ENCODE data around the gene CPN2.

GRCh38 chr3:194340757-194341400 lies 10.2 kb downstream of the CPN2 start:
- TF ChIP-seq, protein P1, sequence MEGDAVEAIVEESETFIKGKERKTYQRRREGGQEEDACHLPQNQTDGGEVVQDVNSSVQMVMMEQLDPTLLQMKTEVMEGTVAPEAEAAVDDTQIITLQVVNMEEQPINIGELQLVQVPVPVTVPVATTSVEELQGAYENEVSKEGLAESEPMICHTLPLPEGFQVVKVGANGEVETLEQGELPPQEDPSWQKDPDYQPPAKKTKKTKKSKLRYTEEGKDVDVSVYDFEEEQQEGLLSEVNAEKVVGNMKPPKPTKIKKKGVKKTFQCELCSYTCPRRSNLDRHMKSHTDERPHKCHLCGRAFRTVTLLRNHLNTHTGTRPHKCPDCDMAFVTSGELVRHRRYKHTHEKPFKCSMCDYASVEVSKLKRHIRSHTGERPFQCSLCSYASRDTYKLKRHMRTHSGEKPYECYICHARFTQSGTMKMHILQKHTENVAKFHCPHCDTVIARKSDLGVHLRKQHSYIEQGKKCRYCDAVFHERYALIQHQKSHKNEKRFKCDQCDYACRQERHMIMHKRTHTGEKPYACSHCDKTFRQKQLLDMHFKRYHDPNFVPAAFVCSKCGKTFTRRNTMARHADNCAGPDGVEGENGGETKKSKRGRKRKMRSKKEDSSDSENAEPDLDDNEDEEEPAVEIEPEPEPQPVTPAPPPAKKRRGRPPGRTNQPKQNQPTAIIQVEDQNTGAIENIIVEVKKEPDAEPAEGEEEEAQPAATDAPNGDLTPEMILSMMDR (IDR thresholded peaks at IDR 0.05; ENCODE audit: control extremely low read depth in 1 of 3, insufficient read depth in 1 of 3, low read depth in 1 of 3, low read length in 3 of 3) = no peak
- TF ChIP-seq POLR2A (IDR thresholded peaks at IDR 0.05; ENCODE audit: control extremely low read depth in 1 of 2, low read depth in 2 of 2, low read length in 2 of 2) = no peak
- TF ChIP-seq TCF12 (IDR thresholded peaks at IDR 0.05; ENCODE audit: low read depth, low read length) = no peak
- no peak for TF ChIP-seq SRF (IDR thresholded peaks at IDR 0.05; ENCODE audit: low read depth, low read length)
- no peak for TF ChIP-seq KDM5A (IDR thresholded peaks at IDR 0.05; ENCODE audit: low read length)
- TF ChIP-seq KDM1A (IDR thresholded peaks at IDR 0.05; ENCODE audit: borderline replicate concordance, low read length) = no peak
- TF ChIP-seq EZH2 (IDR thresholded peaks at IDR 0.05; ENCODE audit: low read depth, low read length, severe bottlenecking) = no peak
- no peak for TF ChIP-seq GTF2F1 (IDR thresholded peaks at IDR 0.05; ENCODE audit: borderline replicate concordance, low read depth, low read length)
- no peak for TF ChIP-seq POLR2AphosphoS5 (IDR thresholded peaks at IDR 0.05; ENCODE audit: low read depth, low read length)
- no peak for TF ChIP-seq MAFK (IDR thresholded peaks at IDR 0.05; ENCODE audit: low read depth, low read length)
- TF ChIP-seq POU5F1 (IDR thresholded peaks at IDR 0.05; ENCODE audit: low read depth, low read length) = no peak
- TF ChIP-seq SP4 (IDR thresholded peaks at IDR 0.05; ENCODE audit: low read length) = no peak
- no peak for TF ChIP-seq CHD2 (IDR thresholded peaks at IDR 0.05; ENCODE audit: low read length)
- TF ChIP-seq CBX5 (IDR thresholded peaks at IDR 0.05; ENCODE audit: low read depth, low read length) = no peak

Measured in H1 (cell line).